Measurements from ENCODE around the gene EMILIN2.

The EMILIN2 gene

DNA sequence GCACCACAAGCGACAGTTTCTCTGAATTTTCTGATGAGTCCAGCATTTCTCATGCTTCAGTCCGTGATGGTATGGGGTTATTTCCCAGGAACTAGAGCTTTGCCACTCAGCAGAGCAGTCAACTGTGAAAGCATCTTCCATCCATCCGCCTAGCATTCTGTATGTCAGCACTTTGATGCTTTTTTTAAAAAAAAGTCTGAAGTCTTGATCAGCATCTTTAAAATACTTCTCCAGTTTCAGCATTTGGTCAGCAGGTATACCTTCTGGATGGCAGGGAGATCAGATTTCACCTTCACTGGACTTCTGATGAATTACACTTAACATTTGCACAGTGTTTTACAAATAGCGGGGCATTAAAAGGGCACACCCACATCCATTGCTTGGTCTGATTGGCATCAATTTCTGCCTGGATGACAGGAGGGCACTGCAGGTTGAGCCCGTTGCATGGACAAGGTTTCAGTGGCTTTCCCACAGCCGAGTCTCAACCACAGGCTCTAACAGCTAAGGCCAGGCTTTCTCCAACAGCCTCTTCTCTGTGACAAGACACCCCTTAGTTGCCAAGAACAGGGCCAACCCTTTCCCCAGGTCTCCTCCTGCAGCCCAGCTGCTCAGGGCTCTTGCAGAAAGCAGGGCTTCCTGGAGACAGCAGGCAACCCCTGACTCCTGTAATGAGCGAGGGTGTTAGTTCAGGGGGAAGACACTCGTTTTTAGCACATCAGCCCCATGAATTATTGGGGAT, 54.0 kb downstream of the EMILIN2 start:
- H3K36me3 ChIP-seq (ENCODE audit: insufficient read depth, low read length): no peaks in the 10 kb centered on the region
- H3K9me2 ChIP-seq (replicated peaks; ENCODE audit: low read depth, low read length): no peaks in the 10 kb centered on the region
- no peaks in the 10 kb centered on the region for H3K9me3 ChIP-seq (ENCODE audit: insufficient read depth, low read depth, low read length)
- TF ChIP-seq EZH2phosphoT487 (IDR thresholded peaks at IDR 0.05; ENCODE audit: borderline replicate concordance) (no peak), CTCF (conservative IDR thresholded peaks at IDR 0.05; ENCODE audit: low read length) (no peak)
- H3K4me2 ChIP-seq (ENCODE audit: low read depth, low read length, poor library complexity, severe bottlenecking): no peak overlapping the region
- H3F3A ChIP-seq (ENCODE audit: low read depth): no peaks in the 10 kb centered on the region
- no peaks in the 10 kb centered on the region for H3K4me1 ChIP-seq (ENCODE audit: insufficient read depth, low read length, poor library complexity, severe bottlenecking)
- H3K4me3 ChIP-seq (ENCODE audit: low read length, poor library complexity, severe bottlenecking): no peak overlapping the region
- no peak overlapping the region for H2AFZ ChIP-seq (ENCODE audit: low read length)
- no peaks in the 10 kb centered on the region for H4K20me1 ChIP-seq (ENCODE audit: insufficient read depth, low read length, poor library complexity, severe bottlenecking)
- H3K9ac ChIP-seq (ENCODE audit: low read depth, low read length, poor library complexity, severe bottlenecking): no peak overlapping the region
- H3K79me2 ChIP-seq (ENCODE audit: insufficient read depth, low read length): no peaks in the 10 kb centered on the region
- H3K27me3 ChIP-seq (ENCODE audit: insufficient read depth, low read length, poor library complexity, severe bottlenecking): no peaks in the 10 kb centered on the region

- no peaks in the 10 kb centered on the region for H3F3A ChIP-seq (ENCODE audit: low read depth)
- H3K9me2 ChIP-seq (replicated peaks; ENCODE audit: low read depth, low read length): no peaks in the 10 kb centered on the region
- no peaks in the 10 kb centered on the region for H3K36me3 ChIP-seq (ENCODE audit: insufficient read depth, low read length)
- no peak for TF ChIP-seq CTCF (conservative IDR thresholded peaks at IDR 0.05; ENCODE audit: low read length)
- TF ChIP-seq EZH2phosphoT487 (IDR thresholded peaks at IDR 0.05; ENCODE audit: borderline replicate concordance): no peak
- H3K4me1 ChIP-seq (ENCODE audit: insufficient read depth, low read length, poor library complexity, severe bottlenecking): no peaks in the 10 kb centered on the region
- H3K79me2 ChIP-seq (ENCODE audit: insufficient read depth, low read length): no peaks in the 10 kb centered on the region
- no peaks in the 10 kb centered on the region for H3K9me3 ChIP-seq (ENCODE audit: insufficient read depth, low read depth, low read length)
- no peaks in the 10 kb centered on the region for H3K27me3 ChIP-seq (ENCODE audit: insufficient read depth, low read length, poor library complexity, severe bottlenecking)
- H4K20me1 ChIP-seq (ENCODE audit: insufficient read depth, low read length, poor library complexity, severe bottlenecking): no peaks in the 10 kb centered on the region
- H3K9ac ChIP-seq (ENCODE audit: low read depth, low read length, poor library complexity, severe bottlenecking): no peak overlapping the region
- no peak overlapping the region for H2AFZ ChIP-seq (ENCODE audit: low read length)
- no peak overlapping the region for H3K4me3 ChIP-seq (ENCODE audit: low read length, poor library complexity, severe bottlenecking)
- H3K4me2 ChIP-seq (ENCODE audit: low read depth, low read length, poor library complexity, severe bottlenecking): no peak overlapping the region
Observed at GRCh38 chr18:2901423-2901985, 54.7 kb downstream of the EMILIN2 start.

GRCh38 chr18:2902327-2902726, 55.5 kb downstream of the EMILIN2 start:
- Histone ChIP-seq H3K4me2 (ENCODE audit: low read depth, low read length, poor library complexity, severe bottlenecking) (no peak overlapping the region), H4K20me1 (ENCODE audit: insufficient read depth, low read length, poor library complexity, severe bottlenecking) (no peaks in the 10 kb centered on the region), H3K27me3 (ENCODE audit: insufficient read depth, low read length, poor library complexity, severe bottlenecking) (no peaks in the 10 kb centered on the region), H3F3A (ENCODE audit: low read depth) (no peaks in the 10 kb centered on the region), H3K4me1 (ENCODE audit: insufficient read depth, low read length, poor library complexity, severe bottlenecking) (peaks cover 3% of the 10 kb centered on the region), H3K9me2 (replicated peaks; ENCODE audit: low read depth, low read length) (no peaks in the 10 kb centered on the region), H3K9me3 (ENCODE audit: insufficient read depth, low read depth, low read length) (no peaks in the 10 kb centered on the region), H3K79me2 (ENCODE audit: insufficient read depth, low read length) (no peaks in the 10 kb centered on the region; the same call in 1 of the 2 replicates), H3K9ac (ENCODE audit: low read depth, low read length, poor library complexity, severe bottlenecking) (no peak overlapping the region), H3K4me3 (ENCODE audit: low read length, poor library complexity, severe bottlenecking) (no peak overlapping the region), H3K36me3 (ENCODE audit: insufficient read depth, low read length) (no peaks in the 10 kb centered on the region), H2AFZ (ENCODE audit: low read length) (no peak overlapping the region)
- no peak for TF ChIP-seq EZH2phosphoT487 (IDR thresholded peaks at IDR 0.05; ENCODE audit: borderline replicate concordance)

All from Loucy (cell line).